SK-N-SH (cell line): ENCODE results near the gene METTL27. TPM values are rescaled to one million over a fixed set of nuclear protein-coding genes. Genes with fewer than 3 reads are reported as not detected.

ENCODE experiments used
- CTCF ChIP-seq: fragments of 200-600 bp; sonication (generic); IDR thresholded peaks from 2 replicates; pipeline ENCODE4 v1.6.1; 2017; ENCODE audit warnings: antibody characterized with exemption, mild to moderate bottlenecking, moderate library complexity
- ELF1 ChIP-seq: IDR thresholded peaks from 2 replicates; pipeline ENCODE4 v1.4.0; 2012
- EP300 ChIP-seq, 2 experiments: IDR thresholded peaks; 2 replicates each; pipeline versions ENCODE4 v1.4.0 to v1.6.1; 2012; ENCODE audit warnings: borderline replicate concordance in 1 of 2, low read depth in 1 of 2, low read length in 1 of 2
- FOSL2 ChIP-seq: IDR thresholded peaks from 2 replicates; pipeline ENCODE4 v1.4.0; 2012; ENCODE audit warnings: low read depth, mild to moderate bottlenecking, moderate library complexity, borderline replicate concordance
- FOXJ3 ChIP-seq: sonication (generic); formaldehyde crosslinking; IDR thresholded peaks from 2 replicates; pipeline ENCODE4 v1.5.1; 2020; ENCODE audit warnings: mild to moderate bottlenecking, missing genetic modification reagents
- FOXM1 ChIP-seq: IDR thresholded peaks from 2 replicates; pipeline ENCODE4 v1.4.0; 2012; ENCODE audit warnings: low read depth, mild to moderate bottlenecking
- GABPA ChIP-seq: IDR thresholded peaks from 2 replicates; pipeline ENCODE4 v1.4.0; 2012; ENCODE audit warnings: low read depth, mild to moderate bottlenecking
- GATA2 ChIP-seq: sonication (generic); formaldehyde crosslinking; IDR thresholded peaks from 2 replicates; pipeline ENCODE4 v1.5.0; 2020; ENCODE audit warnings: mild to moderate bottlenecking, missing genetic modification reagents
- IRF3 ChIP-seq: fragments of 150-350 bp; IDR thresholded peaks from 2 replicates; pipeline ENCODE4 v1.6.1; 2016; ENCODE audit warnings: mild to moderate bottlenecking, low read depth, low read length
- JUND ChIP-seq: IDR thresholded peaks from 2 replicates; pipeline ENCODE4 v1.4.0; 2012
- MAX ChIP-seq: IDR thresholded peaks from 2 replicates; pipeline ENCODE4 v1.4.0; 2012; ENCODE audit warnings: low read depth
- MEF2A ChIP-seq: IDR thresholded peaks from 2 replicates; pipeline ENCODE4 v1.4.0; 2012; ENCODE audit warnings: low read depth, borderline replicate concordance
- NFIC ChIP-seq: IDR thresholded peaks from 2 replicates; pipeline ENCODE4 v1.4.0; 2012; ENCODE audit warnings: borderline replicate concordance
- NRF1 ChIP-seq: IDR thresholded peaks from 2 replicates; pipeline ENCODE4 v1.6.1; 2012; ENCODE audit warnings: low read depth, mild to moderate bottlenecking, low read length
- POLR2AphosphoS5 ChIP-seq: IDR thresholded peaks from 2 replicates; pipeline ENCODE4 v1.6.1; 2012; ENCODE audit warnings: low read depth, low read length
- RAD21 ChIP-seq: IDR thresholded peaks from 2 replicates; pipeline ENCODE4 v1.6.1; 2012; ENCODE audit warnings: mild to moderate bottlenecking, low read length
- RCOR1 ChIP-seq: fragments of 150-350 bp; IDR thresholded peaks from 2 replicates; pipeline ENCODE4 v1.6.1; 2017; ENCODE audit warnings: antibody characterized with exemption, low read length
- RFX5 ChIP-seq: IDR thresholded peaks from 2 replicates; pipeline ENCODE4 v1.6.1; 2012; ENCODE audit warnings: mild to moderate bottlenecking, improper control_type of control experiment, low read length
- RXRA ChIP-seq: IDR thresholded peaks from 2 replicates; pipeline ENCODE4 v1.4.0; 2012; ENCODE audit warnings: low read depth, mild to moderate bottlenecking, borderline replicate concordance
- SMC3 ChIP-seq: IDR thresholded peaks from 2 replicates; pipeline ENCODE4 v1.6.1; 2012; ENCODE audit warnings: low read depth, low read length, improper control_type of control experiment
- TAF1 ChIP-seq: IDR thresholded peaks from 2 replicates; pipeline ENCODE4 v1.6.1; 2012; ENCODE audit warnings: low read depth, mild to moderate bottlenecking, low read length, moderate library complexity, borderline replicate concordance
- TCF12 ChIP-seq: IDR thresholded peaks from 2 replicates; pipeline ENCODE4 v1.4.0; 2012
- TEAD4 ChIP-seq: IDR thresholded peaks from 2 replicates; pipeline ENCODE4 v1.4.0; 2012; ENCODE audit warnings: mild to moderate bottlenecking, borderline replicate concordance; ENCODE audit not compliant: insufficient read depth
- USF1 ChIP-seq: IDR thresholded peaks from 2 replicates; pipeline ENCODE4 v1.4.0; 2012; ENCODE audit warnings: low read depth, borderline replicate concordance
- YY1 ChIP-seq: IDR thresholded peaks from 2 replicates; pipeline ENCODE4 v1.4.0; 2012; ENCODE audit warnings: low read depth, mild to moderate bottlenecking
- polyA plus RNA-seq, 3 experiments: library from polyadenylated mRNA; depleted of rRNA; stranded (reverse); fragments of >200 nt; gene quantifications; 2 replicates each; pipeline ENCODE4 v1.2.3, GENCODE V29; 2012

Gene METTL27
- polyA plus RNA-seq, 1 of the 3 experiments (the other 2 are of a cell fraction): 3.1 TPM

- peak; percentile 73 for TF ChIP-seq TEAD4
- peak; percentile 66 for TF ChIP-seq POLR2AphosphoS5
- TF ChIP-seq GATA2 (CRISPR knock-in tag): no peak
- no peak for TF ChIP-seq FOXM1
- TF ChIP-seq ELF1: 0 out of 2 replicates have a peak, but pooled peaks have one; percentile 24
- TF ChIP-seq NRF1: no peak
- no peak for TF ChIP-seq CTCF
- TF ChIP-seq RAD21: no peak
- TF ChIP-seq SMC3: no peak
- peak; percentile 94 for TF ChIP-seq FOSL2
- TF ChIP-seq MEF2A: no peak
- TF ChIP-seq IRF3: no peak
- TF ChIP-seq USF1: no peak
- no peak for TF ChIP-seq GABPA
- peak; percentile 88 for TF ChIP-seq TCF12
- TF ChIP-seq TAF1: peak; percentile 36; the same call in 1 of the 2 replicates
- no peak for TF ChIP-seq RXRA
- TF ChIP-seq EP300 (IDR thresholded peaks at IDR 0.05; ENCODE audit: borderline replicate concordance in 1 of 2, low read depth in 1 of 2, low read length in 1 of 2): peak in 1 of 2 experiments; percentile 88; a peak in 1 of 4 replicates
- TF ChIP-seq JUND: peak; percentile 88
- TF ChIP-seq FOXJ3 (CRISPR knock-in tag): no peak
- no peak for TF ChIP-seq RCOR1
- TF ChIP-seq MAX: peak; percentile 100
- no peak for TF ChIP-seq RFX5
- peak; percentile 65 for TF ChIP-seq YY1
- TF ChIP-seq NFIC: peak; percentile 50
Measured at GRCh38 chr7:73850781-73851207, 8.5 kb upstream of the METTL27 start (continued).
